Measurements from ENCODE around the gene ZNF738.
"Not testable (repeated sequence)": the region's sequence is repeated elsewhere in the genome, so short reads cannot be mapped to it uniquely, and the experiment has no call there.

ZNF738 gene

GRCh38 chr19:21328885-21329605, 29.8 kb upstream of the ZNF738 start, which contains the start of gene ZNF708:
TSS of gene ZNF708 (minus strand) at chr19:21329410. CDS start at chr19:21329212, 198 bp downstream.
- peak within 1 kb of the TSS; percentile 99 for H3K9ac ChIP-seq
- H4K20me1 ChIP-seq: no peaks in the 10 kb centered on the region
- peak within 1 kb of the TSS; percentile 91 for H3K4me3 ChIP-seq
- H3K4me1 ChIP-seq: peaks cover 15% of the 10 kb centered on the region
- peak within 1 kb of the TSS; percentile 88 for H3K4me2 ChIP-seq
- H3K36me3 ChIP-seq: peaks cover 38% of the 10 kb centered on the region
- no peaks in the 10 kb centered on the region for H3K27me3 ChIP-seq
- peaks cover 63% of the 10 kb centered on the region for H3K9me3 ChIP-seq
- no peak for TF ChIP-seq Cebpa-rat (IDR thresholded peaks at IDR 0.05)
- peak within 1 kb of the TSS; percentile 99 for H3K27ac ChIP-seq

DNA sequence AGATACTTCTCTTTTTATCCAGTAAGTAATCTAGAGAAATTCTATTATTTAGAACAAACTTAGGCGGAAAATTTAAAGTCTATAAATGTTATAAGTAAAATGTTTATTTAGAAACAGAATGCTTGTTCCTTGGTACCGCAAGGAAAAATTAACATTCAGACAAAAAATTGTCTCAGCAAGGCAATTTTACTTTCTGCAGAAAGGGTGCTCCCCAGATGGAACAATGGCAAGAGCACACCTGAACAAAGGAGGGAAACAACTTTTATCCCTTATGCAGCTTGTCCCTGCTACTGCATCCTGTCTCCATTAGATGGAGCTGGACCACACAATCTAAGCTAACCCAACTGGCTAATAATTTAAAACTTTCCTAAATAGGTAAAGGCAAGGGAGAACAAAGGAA, 23.1 kb upstream of the ZNF738 start:
- Histone ChIP-seq H4K20me1 (no peaks in the 10 kb centered on the region), H3K4me2 (no peak overlapping the region), H3K27ac (no peak overlapping the region), H3K36me3 (no peaks in the 10 kb centered on the region; the same call in 1 of the 2 replicates), H3K9ac (no peak overlapping the region), H3K4me3 (no peak overlapping the region), H3K4me1 (no peaks in the 10 kb centered on the region), H3K27me3 (no peaks in the 10 kb centered on the region), H3K9me3 (peaks cover 73% of the 10 kb centered on the region)
- no peak for TF ChIP-seq Cebpa-rat (IDR thresholded peaks at IDR 0.05)

GRCh38 chr19:21344841-21345240, 14.0 kb upstream of the ZNF738 start:
- not testable (repeated sequence) for H3K27ac ChIP-seq, H3K9ac ChIP-seq, H3K36me3 ChIP-seq, H3K27me3 ChIP-seq, H3K4me2 ChIP-seq, H4K20me1 ChIP-seq, H3K4me3 ChIP-seq, H3K4me1 ChIP-seq
- H3K9me3 ChIP-seq: peaks cover 36% of the 10 kb centered on the region

DNA sequence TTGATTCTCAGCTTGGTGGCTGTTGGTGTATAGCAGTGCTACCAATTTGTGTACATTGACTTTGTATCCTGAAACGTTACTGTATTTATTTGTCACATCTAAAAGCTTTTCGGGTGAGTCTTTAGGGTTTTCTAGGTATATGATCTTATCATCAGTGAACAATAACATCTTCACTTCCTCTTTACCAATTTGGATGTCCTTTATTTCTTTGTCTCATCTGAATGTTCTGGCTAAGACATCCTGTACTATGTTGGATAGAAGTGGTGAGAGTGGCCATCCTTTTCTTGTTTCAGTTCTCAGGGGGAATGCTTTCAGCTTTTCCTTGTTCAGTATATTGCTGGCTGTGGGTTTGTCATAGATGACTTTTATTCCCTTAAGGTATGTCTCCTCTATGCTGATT, 6.0 kb upstream of the ZNF738 start:
- H3K9me3 ChIP-seq: peaks cover 27% of the 10 kb centered on the region
- no peak overlapping the region for H3K9ac ChIP-seq
- no peaks in the 10 kb centered on the region for H3K4me1 ChIP-seq
- no peak overlapping the region for H3K4me3 ChIP-seq
- H3K27me3 ChIP-seq: no peaks in the 10 kb centered on the region
- no peak overlapping the region for H3K27ac ChIP-seq
- TF ChIP-seq Cebpa-rat (IDR thresholded peaks at IDR 0.05): no peak
- no peak overlapping the region for H3K4me2 ChIP-seq
- no peaks in the 10 kb centered on the region for H3K36me3 ChIP-seq
- H4K20me1 ChIP-seq: no peaks in the 10 kb centered on the region

GRCh38 chr19:21362291-21362690, 3.5 kb downstream of the ZNF738 start:
- Histone ChIP-seq H3K27ac (no peak overlapping the region), H4K20me1 (no peaks in the 10 kb centered on the region), H3K4me2 (no peak overlapping the region), H3K9ac (no peak overlapping the region), H3K4me1 (peaks cover 6% of the 10 kb centered on the region; the same call in 1 of the 2 replicates), H3K9me3 (peaks cover 73% of the 10 kb centered on the region), H3K27me3 (no peaks in the 10 kb centered on the region), H3K4me3 (peak overlapping the region; percentile 36; the same call in 1 of the 2 replicates), H3K36me3 (peaks cover 72% of the 10 kb centered on the region)
- TF ChIP-seq Cebpa-rat (IDR thresholded peaks at IDR 0.05): no peak

DNA sequence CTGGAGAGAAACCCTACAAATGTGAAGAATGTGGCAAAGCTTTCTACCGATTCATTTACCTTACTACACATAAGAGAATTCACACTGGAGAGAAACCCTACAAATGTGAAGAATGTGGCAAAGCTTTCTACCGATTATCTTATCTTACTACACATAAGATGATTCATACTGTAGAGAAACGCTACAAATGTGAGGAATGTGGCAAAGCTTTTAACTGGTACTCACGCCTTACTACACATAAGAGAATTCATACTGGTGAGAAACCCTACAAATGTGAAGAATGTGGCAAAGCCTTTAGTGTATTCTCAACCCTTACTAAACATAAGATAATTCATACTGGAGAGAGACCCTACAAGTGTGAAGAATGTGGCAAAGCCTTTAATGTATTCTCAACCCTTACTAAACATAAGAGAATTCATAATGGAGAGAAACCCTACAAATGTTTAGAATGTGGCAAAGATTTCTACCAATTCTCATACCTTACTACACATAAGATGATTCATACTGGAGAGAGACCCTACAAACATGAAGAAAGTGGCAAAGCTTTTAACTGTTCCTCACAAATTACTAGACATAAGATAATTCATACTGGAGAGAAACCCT, 25.3 kb downstream of the ZNF738 start:
- TF ChIP-seq Cebpa-rat (IDR thresholded peaks at IDR 0.05): no peak
- Histone ChIP-seq H3K4me3 (0 out of 2 replicates have a peak overlapping the region, but pooled peaks have one; percentile 38), H3K4me1 (no peaks in the 10 kb centered on the region), H3K27ac (no peak overlapping the region), H3K27me3 (no peaks in the 10 kb centered on the region), H4K20me1 (no peaks in the 10 kb centered on the region), H3K36me3 (peaks cover 79% of the 10 kb centered on the region), H3K4me2 (no peak overlapping the region), H3K9me3 (peaks cover 95% of the 10 kb centered on the region), H3K9ac (no peak overlapping the region)

GRCh38 chr19:21396121-21396520, 37.3 kb downstream of the ZNF738 start:
- Histone ChIP-seq H3K4me3 (no peak overlapping the region), H3K4me2 (peak overlapping the region; percentile 28; the same call in 1 of the 2 replicates), H3K9me3 (peaks cover 76% of the 10 kb centered on the region), H3K36me3 (peaks cover 29% of the 10 kb centered on the region), H4K20me1 (0 out of 2 replicates have a peak, but pooled peaks cover 6% of the 10 kb centered on the region), H3K27ac (no peak overlapping the region), H3K4me1 (peaks cover 8% of the 10 kb centered on the region), H3K9ac (no peak overlapping the region), H3K27me3 (no peaks in the 10 kb centered on the region)
- no peak for TF ChIP-seq Cebpa-rat (IDR thresholded peaks at IDR 0.05)

DNA sequence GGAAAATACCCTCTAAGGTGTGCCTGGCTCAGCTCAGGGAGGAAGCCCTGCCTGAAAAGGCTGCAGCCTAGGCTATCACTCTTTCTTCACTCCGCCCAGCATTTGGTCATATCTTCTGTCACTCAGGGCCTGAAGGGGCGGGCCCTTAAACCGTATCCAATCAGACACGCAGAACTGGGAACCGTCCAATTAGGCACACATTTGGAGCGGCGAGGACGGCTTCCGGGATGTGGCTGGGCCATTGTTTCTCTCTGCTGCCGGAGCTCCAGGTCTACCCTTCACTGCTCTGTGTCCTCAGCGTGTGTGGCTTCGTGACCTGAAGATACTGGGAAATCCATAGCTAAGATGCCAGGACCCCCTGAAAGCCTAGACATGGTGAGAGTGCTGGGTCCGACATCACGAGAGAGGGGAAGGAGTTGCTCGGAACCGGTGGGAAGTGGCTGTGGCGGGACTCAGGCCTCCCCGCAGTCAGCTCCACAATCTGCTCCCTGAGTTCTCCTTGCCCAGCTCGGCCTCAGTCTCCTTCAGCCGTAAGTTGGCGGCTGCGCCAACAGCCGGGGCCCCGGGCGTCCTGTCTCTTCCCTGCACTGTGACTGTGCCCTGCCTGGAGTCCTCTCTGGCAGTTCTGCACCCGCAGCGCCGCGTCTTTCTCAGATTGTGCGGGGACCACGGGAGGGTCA, 38.2 kb downstream of the ZNF738 start, which contains the start of gene ZNF493:
TSS of gene ZNF493 (plus strand) at position 241 of the 680 bp plus-strand sequence. CDS start at position 346, 105 bp downstream.
- Histone ChIP-seq H3K9me3 (peaks cover 82% of the 10 kb centered on the region), H3K27ac (peak within 1 kb of the TSS; percentile 86)

DNA sequence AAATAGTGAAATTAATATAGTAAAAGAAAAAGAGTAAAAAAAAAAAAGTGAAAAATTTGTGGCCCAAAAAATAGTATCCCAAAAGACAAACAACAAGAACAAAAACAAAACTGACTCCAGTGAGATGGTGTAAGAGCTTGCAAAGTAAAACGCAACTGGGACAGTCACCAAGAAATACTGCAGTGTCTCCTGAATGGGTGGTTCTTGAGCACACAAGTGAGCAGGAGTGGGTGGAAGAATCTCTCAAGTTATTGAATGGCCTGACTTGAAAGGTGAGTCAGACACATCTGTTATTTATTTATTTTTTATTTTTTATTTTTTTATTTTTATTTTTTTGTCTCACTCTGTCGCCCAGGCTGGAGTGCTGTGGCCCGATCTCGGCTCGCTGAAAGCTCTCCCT, 40.1 kb downstream of the ZNF738 start:
- Histone ChIP-seq H4K20me1 (0 out of 2 replicates have a peak, but pooled peaks cover 6% of the 10 kb centered on the region), H3K27ac (no peak overlapping the region), H3K9ac (no peak overlapping the region), H3K36me3 (peaks cover 57% of the 10 kb centered on the region), H3K4me1 (peaks cover 8% of the 10 kb centered on the region), H3K4me2 (peak overlapping the region; percentile 78; the same call in 1 of the 2 replicates), H3K9me3 (peaks cover 82% of the 10 kb centered on the region), H3K4me3 (0 out of 2 replicates have a peak overlapping the region, but pooled peaks have one; percentile 86), H3K27me3 (no peaks in the 10 kb centered on the region)
- TF ChIP-seq Cebpa-rat (IDR thresholded peaks at IDR 0.05): no peak

More for the DNA sequence above, 38.2 kb downstream of the ZNF738 start, which contains the start of gene ZNF493:
- no peak for TF ChIP-seq Cebpa-rat (IDR thresholded peaks at IDR 0.05)
- no peaks in the 10 kb centered on the region for H3K27me3 ChIP-seq
- peak within 1 kb of the TSS; percentile 78 for H3K4me2 ChIP-seq
- peaks cover 39% of the 10 kb centered on the region for H3K36me3 ChIP-seq
- 0 out of 2 replicates have a peak, but pooled peaks cover 6% of the 10 kb centered on the region for H4K20me1 ChIP-seq
- H3K4me1 ChIP-seq: peaks cover 8% of the 10 kb centered on the region
- H3K4me3 ChIP-seq: peak within 1 kb of the TSS; percentile 86
- peak within 1 kb of the TSS; percentile 94 for H3K9ac ChIP-seq

All from BLaER1 (cell line).